ENCODE measurements around the gene MYO5B. TPM values are rescaled to one million over a fixed set of nuclear protein-coding genes. Genes with fewer than 3 reads are reported as not detected.

MYO5B gene
- total and polyA plus RNA-seq, 2 experiments from 2014 or later = 20.3 to 41.9 TPM

DNA sequence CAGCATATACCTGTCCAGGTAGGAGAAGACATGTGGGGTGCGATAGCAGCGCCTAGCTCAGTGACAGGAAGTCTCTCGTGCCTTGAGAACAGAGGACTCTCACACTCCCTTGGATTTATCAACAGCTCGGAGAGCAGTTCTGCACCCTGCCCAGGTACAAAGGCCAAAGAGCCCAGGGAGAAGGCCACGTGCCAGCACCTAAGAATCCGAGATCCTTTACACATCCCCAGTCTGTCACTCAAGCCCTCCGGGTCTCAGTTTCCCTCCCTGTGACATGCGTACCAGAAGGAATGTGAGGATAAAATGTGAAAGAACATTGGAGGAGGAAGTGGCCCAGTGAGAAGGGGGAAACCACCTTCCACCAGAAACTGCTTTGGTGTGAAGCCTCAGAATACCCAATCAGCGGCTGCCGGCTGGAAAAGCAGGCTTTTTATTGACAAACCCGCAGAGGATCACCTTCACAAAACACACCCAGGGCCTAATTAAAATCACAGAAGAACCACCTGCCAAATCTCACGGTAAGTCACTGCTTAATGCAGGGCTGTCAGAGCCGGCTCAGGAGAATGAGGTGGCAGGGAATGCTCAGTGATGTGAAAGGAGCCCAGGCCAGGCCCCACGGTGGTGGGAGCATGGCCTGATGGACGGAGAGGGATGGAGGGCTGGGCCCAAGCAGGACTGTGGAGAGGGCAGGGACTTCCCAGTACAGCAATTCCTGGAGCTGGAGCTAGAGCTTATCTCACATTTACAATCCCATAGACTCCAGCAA, 66.3 kb downstream of the MYO5B start:
- no peak overlapping the region for H3K4me3 ChIP-seq
- peak overlapping the region; percentile 56 for H3K4me2 ChIP-seq
- TF ChIP-seq, protein P1, sequence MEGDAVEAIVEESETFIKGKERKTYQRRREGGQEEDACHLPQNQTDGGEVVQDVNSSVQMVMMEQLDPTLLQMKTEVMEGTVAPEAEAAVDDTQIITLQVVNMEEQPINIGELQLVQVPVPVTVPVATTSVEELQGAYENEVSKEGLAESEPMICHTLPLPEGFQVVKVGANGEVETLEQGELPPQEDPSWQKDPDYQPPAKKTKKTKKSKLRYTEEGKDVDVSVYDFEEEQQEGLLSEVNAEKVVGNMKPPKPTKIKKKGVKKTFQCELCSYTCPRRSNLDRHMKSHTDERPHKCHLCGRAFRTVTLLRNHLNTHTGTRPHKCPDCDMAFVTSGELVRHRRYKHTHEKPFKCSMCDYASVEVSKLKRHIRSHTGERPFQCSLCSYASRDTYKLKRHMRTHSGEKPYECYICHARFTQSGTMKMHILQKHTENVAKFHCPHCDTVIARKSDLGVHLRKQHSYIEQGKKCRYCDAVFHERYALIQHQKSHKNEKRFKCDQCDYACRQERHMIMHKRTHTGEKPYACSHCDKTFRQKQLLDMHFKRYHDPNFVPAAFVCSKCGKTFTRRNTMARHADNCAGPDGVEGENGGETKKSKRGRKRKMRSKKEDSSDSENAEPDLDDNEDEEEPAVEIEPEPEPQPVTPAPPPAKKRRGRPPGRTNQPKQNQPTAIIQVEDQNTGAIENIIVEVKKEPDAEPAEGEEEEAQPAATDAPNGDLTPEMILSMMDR (IDR thresholded peaks at IDR 0.05; ENCODE audit: poor library complexity) = no peak
- no peaks in the 10 kb centered on the region for H3K36me3 ChIP-seq (replicated peaks; ENCODE audit: insufficient read depth, low read depth)
- 53% methylated on average over 15 of the region's 15 CpGs for WGBS (ENCODE audit: low lambda C conversion rate, missing lambda C conversion rate)
- peak overlapping the region; percentile 90 for H3K27ac ChIP-seq
- no peaks in the 10 kb centered on the region for H3K27me3 ChIP-seq
- peaks cover 23% of the 10 kb centered on the region for H3K4me1 ChIP-seq (ENCODE audit: insufficient read depth)
- no peaks in the 10 kb centered on the region for H3K9me2 ChIP-seq (replicated peaks; ENCODE audit: insufficient read depth)
- peak; percentile 69 for DNase-seq (ENCODE audit: low spot score)
- no peaks in the 10 kb centered on the region for H3K9me3 ChIP-seq (ENCODE audit: low read depth)
- H2AFZ ChIP-seq = no peak overlapping the region
- H3K79me2 ChIP-seq = peaks cover 60% of the 10 kb centered on the region
- H4K20me1 ChIP-seq (ENCODE audit: insufficient read depth, poor library complexity, severe bottlenecking) = no peaks in the 10 kb centered on the region

DNA sequence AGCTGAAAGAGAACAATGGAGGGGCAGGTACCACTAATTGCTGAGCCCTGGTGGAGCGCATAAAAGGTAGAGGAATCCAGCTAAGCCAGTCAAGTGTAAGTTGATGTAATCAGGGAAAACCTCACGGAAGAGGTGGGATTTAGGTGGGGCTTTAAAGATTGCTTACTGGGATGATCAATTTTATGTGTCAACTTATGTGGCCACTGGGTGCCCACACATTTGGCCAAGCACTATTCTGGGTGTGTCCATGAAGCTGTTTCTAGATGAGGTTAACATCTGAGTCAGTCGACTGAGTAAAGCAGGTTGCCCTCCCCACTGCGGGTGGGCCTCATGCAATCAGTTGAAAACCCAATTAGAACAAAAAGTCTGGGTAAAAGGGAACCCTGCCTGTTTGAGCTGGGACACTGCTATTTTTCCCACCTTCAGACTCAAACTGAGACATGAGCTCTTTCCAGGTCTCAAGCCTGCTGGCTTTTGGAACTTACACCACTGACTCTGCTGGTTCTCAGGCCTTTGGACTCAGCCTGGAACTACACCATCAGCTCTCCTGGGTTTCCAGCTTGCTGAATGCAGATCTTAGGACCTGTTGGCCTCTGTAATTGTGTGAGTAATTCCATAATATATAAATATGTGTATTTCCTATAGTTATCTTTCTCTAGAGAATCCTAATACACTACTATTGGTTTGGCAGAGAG, 67.3 kb downstream of the MYO5B start:
- H4K20me1 ChIP-seq (ENCODE audit: insufficient read depth, poor library complexity, severe bottlenecking) = no peaks in the 10 kb centered on the region
- H3K79me2 ChIP-seq = peaks cover 64% of the 10 kb centered on the region
- no peak overlapping the region for H2AFZ ChIP-seq
- peaks cover 23% of the 10 kb centered on the region for H3K4me1 ChIP-seq (ENCODE audit: insufficient read depth)
- peak overlapping the region; percentile 56 for H3K4me2 ChIP-seq
- H3K27ac ChIP-seq = peak overlapping the region; percentile 90
- H3K4me3 ChIP-seq = no peak overlapping the region
- no peaks in the 10 kb centered on the region for H3K27me3 ChIP-seq
- no peaks in the 10 kb centered on the region for H3K9me3 ChIP-seq (ENCODE audit: low read depth)
- no peaks in the 10 kb centered on the region for H3K36me3 ChIP-seq (replicated peaks; ENCODE audit: insufficient read depth, low read depth)
- TF ChIP-seq, protein P1 (IDR thresholded peaks at IDR 0.05; ENCODE audit: poor library complexity) = no peak
- TF ChIP-seq EZH2 (IDR thresholded peaks at IDR 0.05; ENCODE audit: borderline replicate concordance) (no peak), EZH2phosphoT487 (IDR thresholded peaks at IDR 0.05; ENCODE audit: low read depth, severe bottlenecking, unreplicated experiment) (no peak)
- no peak for DNase-seq (ENCODE audit: low spot score)
- 91% methylated on average over 4 of the region's 4 CpGs for WGBS (ENCODE audit: low lambda C conversion rate, missing lambda C conversion rate)
- H3K9me2 ChIP-seq (replicated peaks; ENCODE audit: insufficient read depth) = no peaks in the 10 kb centered on the region

DNA sequence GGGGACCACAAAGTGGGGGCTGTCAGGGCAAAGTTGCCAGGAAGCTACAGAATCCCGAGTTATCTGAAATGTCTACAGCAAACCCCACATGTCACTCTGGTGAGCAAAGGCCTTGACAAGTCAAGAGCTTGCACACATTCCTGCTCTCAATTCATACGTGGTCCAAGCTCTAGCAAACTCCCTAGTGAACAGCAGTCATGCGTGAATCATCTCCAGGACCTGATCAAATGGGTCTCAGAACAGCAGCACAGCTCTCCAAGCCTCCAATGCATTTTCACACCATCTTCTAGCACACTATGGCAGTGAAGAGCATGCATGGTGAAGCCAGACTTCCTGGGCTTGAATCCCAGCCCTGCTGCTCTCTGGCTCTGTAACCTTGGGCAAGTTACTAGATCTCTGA, 68.5 kb downstream of the MYO5B start:
- Histone ChIP-seq H3K36me3 (replicated peaks; ENCODE audit: insufficient read depth, low read depth) (no peaks in the 10 kb centered on the region), H3K9me3 (ENCODE audit: low read depth) (no peaks in the 10 kb centered on the region), H4K20me1 (ENCODE audit: insufficient read depth, poor library complexity, severe bottlenecking) (no peaks in the 10 kb centered on the region), H3K9me2 (replicated peaks; ENCODE audit: insufficient read depth) (no peaks in the 10 kb centered on the region), H3K27ac (no peak overlapping the region), H3K27me3 (no peaks in the 10 kb centered on the region), H3K4me3 (no peak overlapping the region), H3K79me2 (peaks cover 61% of the 10 kb centered on the region), H3K4me2 (no peak overlapping the region), H2AFZ (no peak overlapping the region), H3K4me1 (ENCODE audit: insufficient read depth) (peaks cover 23% of the 10 kb centered on the region)
- TF ChIP-seq, protein P1 (IDR thresholded peaks at IDR 0.05; ENCODE audit: poor library complexity) = no peak
- TF ChIP-seq EZH2 (IDR thresholded peaks at IDR 0.05; ENCODE audit: borderline replicate concordance) (no peak), EZH2phosphoT487 (IDR thresholded peaks at IDR 0.05; ENCODE audit: low read depth, severe bottlenecking, unreplicated experiment) (no peak)
- 86% methylated on average over 3 of the region's 3 CpGs for WGBS (ENCODE audit: low lambda C conversion rate, missing lambda C conversion rate)
- DNase-seq (ENCODE audit: low spot score) = no peak

All from hepatocyte (in vitro differentiated cells).